CD4-positive, alpha-beta T cell (primary cell): ENCODE results near the gene KCNG1. TPM values are rescaled to one million over a fixed set of nuclear protein-coding genes. Genes with fewer than 3 reads are reported as not detected.

Experiments
- ATAC-seq: fragments of 200-7000 bp; cut with Tn5 transposase; one replicate; pipeline ENCODE4 v1.10.0; 2022; ENCODE audit warnings: mild to moderate bottlenecking; ENCODE audit not compliant: poor library complexity
- CTCF ChIA-PET: fragments of 350-600 bp; sonication (Branson Sonifier 250); formaldehyde crosslinking; loops from one replicate; lab custom pipeline; 2021; ENCODE audit warnings: antibody characterized with exemption, inconsistent platforms; lab: Charles Lee
- POLR2A ChIA-PET: fragments of 350-600 bp; sonication (Branson Sonifier 250); formaldehyde crosslinking; loops from one replicate; lab custom pipeline; 2021; ENCODE audit warnings: antibody characterized with exemption, inconsistent platforms; lab: Charles Lee
- DNase-seq, 14 experiments: peaks; one replicate each; pipeline ENCODE4 v3.0.0-alpha.2; 2013 to 2020; ENCODE audit warnings: mixed read lengths in 2 of 14
- H3K27ac ChIP-seq, 2 donors: one replicate each; pipeline versions ENCODE4 v1.5.1 to v1.7.0; 2013; ENCODE audit warnings: low read length in 2 of 2, low read depth in 1 of 2, mild to moderate bottlenecking in 1 of 2
- H3K27me3 ChIP-seq, 2 experiments: 1 replicate in 1 of 2; 2 replicates in 1 of 2; pipeline versions ENCODE4 v1.6.1 to v1.7.0; 2013; ENCODE audit warnings: low read length in 2 of 2, control low read depth in 1 of 2, mild to moderate bottlenecking in 1 of 2, moderate library complexity in 1 of 2; ENCODE audit not compliant: insufficient read depth in 2 of 2, control insufficient read depth in 1 of 2
- H3K36me3 ChIP-seq: one replicate; pipeline ENCODE4 v1.6.1; 2013; ENCODE audit warnings: low read length, control low read depth; ENCODE audit not compliant: insufficient read depth
- H3K4me1 ChIP-seq: one replicate; pipeline ENCODE4 v1.6.1; 2013; ENCODE audit warnings: low read length, control low read depth; ENCODE audit not compliant: insufficient read depth
- H3K4me3 ChIP-seq: one replicate; pipeline ENCODE4 v1.5.1; 2013; ENCODE audit warnings: mild to moderate bottlenecking, low read length, moderate library complexity
- H3K9me3 ChIP-seq, 2 experiments: 1 replicate in 1 of 2; 2 replicates in 1 of 2; pipeline versions ENCODE4 v1.6.1 to v1.7.0; 2013; ENCODE audit warnings: low read length in 2 of 2, mild to moderate bottlenecking in 2 of 2, control low read depth in 1 of 2, moderate library complexity in 1 of 2; ENCODE audit not compliant: control insufficient read depth in 1 of 2, insufficient read depth in 1 of 2
- H3K27ac Mint-ChIP-seq: one replicate; pipeline ENCODE4 v1.8.0; 2020; ENCODE audit warnings: mixed read lengths
- H3K27me3 Mint-ChIP-seq: one replicate; pipeline ENCODE4 v1.8.0; 2021; ENCODE audit warnings: mixed read lengths
- H3K36me3 Mint-ChIP-seq: one replicate; pipeline ENCODE4 v1.8.0; 2021; ENCODE audit warnings: low read depth, mixed read lengths
- H3K4me1 Mint-ChIP-seq: one replicate; pipeline ENCODE4 v1.8.0; 2021; ENCODE audit warnings: low read depth, mixed read lengths
- H3K4me3 Mint-ChIP-seq: one replicate; pipeline ENCODE4 v1.8.0; 2020; ENCODE audit warnings: mild to moderate bottlenecking, mixed read lengths
- H3K9me3 Mint-ChIP-seq: one replicate; pipeline ENCODE4 v1.8.0; 2020; ENCODE audit warnings: mixed read lengths
- CTCF ChIP-seq: fragments of 200-600 bp; IDR thresholded peaks from one replicate; pipeline ENCODE4 v1.8.0; 2022; ENCODE audit warnings: antibody characterized with exemption, mild to moderate bottlenecking
- intact Hi-C, 2 experiments: fragments of 100-400 bp; cut with DNase I in 1 of 2; cut with micrococcal nuclease in 1 of 2; formaldehyde crosslinking; loops; one replicate each; pipeline versions ENCODE4 v1.15.1 to v1.9.0; 2023 to 2025; cut with DNase I, micrococcal nuclease
- total RNA-seq, 174 experiments: library from RNA in 2 of 174; stranded (reverse) in 2 of 174; gene quantifications; one replicate each; pipeline ENCODE4 v1.2.3 and lab custom pipeline; 2021 to 2026

KCNG1 gene
- total RNA-seq, 2 experiments from 2014 or later: not detected

DNA sequence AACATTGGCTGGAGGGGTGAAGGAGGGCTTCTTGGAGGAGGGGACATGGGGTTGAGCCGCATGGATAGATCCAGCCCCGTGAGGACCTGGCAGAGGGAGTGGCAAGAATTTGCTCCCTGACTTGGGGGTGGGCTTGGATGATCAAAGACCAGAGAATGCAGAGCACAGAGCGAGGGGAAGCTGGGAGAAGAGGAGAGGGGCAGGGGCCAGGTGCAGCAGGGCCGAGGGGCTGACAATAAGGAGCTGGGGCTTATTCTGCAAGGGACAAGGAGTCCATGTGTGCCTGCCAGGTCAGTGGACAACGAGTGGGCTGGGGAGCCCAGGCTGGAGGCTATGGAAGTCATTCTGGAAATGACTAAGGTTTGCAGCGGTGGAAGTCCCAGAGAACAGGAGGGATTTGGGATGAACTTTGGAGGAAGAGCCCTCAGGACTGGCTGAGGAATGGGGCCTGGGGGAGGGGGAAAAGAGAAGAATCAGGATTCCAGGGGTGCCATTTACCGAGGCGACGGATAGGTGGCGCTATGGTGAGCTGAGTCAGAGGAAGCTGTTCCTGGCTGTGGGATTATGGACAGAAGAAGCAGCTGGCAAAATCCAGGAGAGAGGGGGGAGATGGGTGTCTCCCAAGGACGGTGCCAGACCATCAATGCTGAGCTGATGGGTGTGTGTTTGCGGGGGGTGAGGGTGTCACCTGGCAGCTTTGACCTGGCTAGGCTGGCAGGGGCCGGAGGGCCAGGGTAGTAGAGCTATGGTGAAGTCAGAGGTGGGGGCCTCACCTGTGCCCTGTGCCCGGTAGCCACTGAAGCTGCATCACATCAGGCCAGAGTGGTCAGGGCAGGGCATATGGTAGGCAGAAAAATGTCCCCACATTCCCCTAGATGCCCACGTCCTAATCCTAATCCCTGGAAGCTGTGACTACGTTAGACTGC lies 7.8 kb downstream of the KCNG1 start:
- no peaks in the 10 kb centered on the region for H3K4me1 Mint-ChIP-seq
- no peak overlapping the region for H3K4me3 Mint-ChIP-seq
- TF ChIP-seq CTCF: no peak
- no peak overlapping the region for H3K27ac Mint-ChIP-seq
- peaks cover 42% of the 10 kb centered on the region for H3K27me3 Mint-ChIP-seq
- ATAC-seq: no peak
- Histone ChIP-seq H3K36me3 (no peaks in the 10 kb centered on the region), H3K4me3 (no peak overlapping the region), H3K4me1 (no peaks in the 10 kb centered on the region), H3K27me3 (peaks cover 0 to 13% of the 10 kb centered on the region in 2 experiments), H3K9me3 (no peaks in the 10 kb centered on the region), H3K27ac (no peak overlapping the region)
- DNase-seq: peak in 1 of 14 experiments; percentile 11
- ChIA-PET CTCF (no interaction called here), POLR2A (no interaction called here)
- intact Hi-C loops: no loop called here
- H3K9me3 Mint-ChIP-seq: no peaks in the 10 kb centered on the region
- H3K36me3 Mint-ChIP-seq: no peaks in the 10 kb centered on the region

GRCh38 chr20:51013577-51014330 lies 9.2 kb downstream of the KCNG1 start:
- Mint-ChIP-seq H3K4me1 (no peaks in the 10 kb centered on the region), H3K27ac (no peak overlapping the region), H3K9me3 (no peaks in the 10 kb centered on the region), H3K36me3 (no peaks in the 10 kb centered on the region), H3K4me3 (no peak overlapping the region), H3K27me3 (peaks cover 38% of the 10 kb centered on the region)
- no peak for DNase-seq
- H3K4me3 ChIP-seq: no peak overlapping the region
- POLR2A ChIA-PET: no interaction called here
- H3K4me1 ChIP-seq: no peaks in the 10 kb centered on the region
- intact Hi-C loops: no loop called here
- peaks cover 0 to 13% of the 10 kb centered on the region in 2 experiments for H3K27me3 ChIP-seq
- H3K27ac ChIP-seq: no peak overlapping the region
- CTCF ChIA-PET: no interaction called here
- H3K9me3 ChIP-seq: no peaks in the 10 kb centered on the region
- no peaks in the 10 kb centered on the region for H3K36me3 ChIP-seq
- no peak for ATAC-seq
- TF ChIP-seq CTCF: no peak

- Mint-ChIP-seq H3K27ac (no peak overlapping the region), H3K4me1 (no peaks in the 10 kb centered on the region), H3K27me3 (peaks cover 32% of the 10 kb centered on the region), H3K4me3 (no peak overlapping the region), H3K36me3 (no peaks in the 10 kb centered on the region), H3K9me3 (no peaks in the 10 kb centered on the region)
- no peaks in the 10 kb centered on the region for H3K36me3 ChIP-seq
- no peak for TF ChIP-seq CTCF
- no peaks in the 10 kb centered on the region for H3K9me3 ChIP-seq
- H3K27ac ChIP-seq: no peak overlapping the region
- intact Hi-C loops: no loop called here
- CTCF ChIA-PET: no interaction called here
- H3K27me3 ChIP-seq: peaks cover 0 to 10% of the 10 kb centered on the region in 2 experiments
- POLR2A ChIA-PET: no interaction called here
- no peak overlapping the region for H3K4me3 ChIP-seq
- no peaks in the 10 kb centered on the region for H3K4me1 ChIP-seq
- DNase-seq: no peak
- ATAC-seq: no peak
Observed at GRCh38 chr20:51012357-51012756, 10.6 kb downstream of the KCNG1 start.
